Stomach smooth muscle (tissue), 2 donors: ENCODE measurements around the gene WNT3A.

ENCODE experiments used
- H3K27ac ChIP-seq: one replicate; pipeline ENCODE4 v1.7.0; 2013; ENCODE audit warnings: mild to moderate bottlenecking, low read length, inconsistent platforms
- H3K27me3 ChIP-seq, 2 donors: one replicate each; pipeline ENCODE4 v1.7.0; 2013; ENCODE audit warnings: low read length in 2 of 2; ENCODE audit not compliant: insufficient read depth in 2 of 2, control insufficient read depth in 1 of 2
- H3K36me3 ChIP-seq, 2 donors: one replicate each; pipeline ENCODE4 v1.7.0; 2013; ENCODE audit warnings: low read length in 2 of 2; ENCODE audit not compliant: control insufficient read depth in 2 of 2, insufficient read depth in 2 of 2
- H3K4me1 ChIP-seq: one replicate; pipeline ENCODE4 v1.7.0; 2013; ENCODE audit warnings: low read length; ENCODE audit not compliant: control insufficient read depth, insufficient read depth
- H3K4me3 ChIP-seq, 2 donors: one replicate each; pipeline ENCODE4 v1.7.0; 2013; ENCODE audit warnings: low read length in 2 of 2
- H3K9ac ChIP-seq, 2 donors: one replicate each; pipeline ENCODE4 v1.7.0; 2013; ENCODE audit warnings: low read length in 2 of 2, mild to moderate bottlenecking in 1 of 2
- H3K9me3 ChIP-seq, 2 donors: one replicate each; pipeline ENCODE4 v1.7.0; 2013; ENCODE audit warnings: low read length in 2 of 2; ENCODE audit not compliant: control insufficient read depth in 2 of 2
- donor health status: healthy.
- donor health status: Pancreatic carcinoma.

Gene WNT3A

GRCh38 chr1:228084325-228084724 lies 77.5 kb downstream of the WNT3A start:
- no peaks in the 10 kb centered on the region for H3K9me3 ChIP-seq
- peaks cover 69% of the 10 kb centered on the region for H3K4me1 ChIP-seq
- peak overlapping the region; percentile 95 to 98 for H3K9ac ChIP-seq
- peak overlapping the region; percentile 85 to 98 for H3K4me3 ChIP-seq
- peaks cover 0 to 3% of the 10 kb centered on the region in 2 donors for H3K36me3 ChIP-seq
- no peaks in the 10 kb centered on the region for H3K27me3 ChIP-seq
- peak overlapping the region; percentile 87 for H3K27ac ChIP-seq

GRCh38 chr1:228084797-228085196 lies 78.0 kb downstream of the WNT3A start:
- H3K9me3 ChIP-seq = no peaks in the 10 kb centered on the region
- peaks cover 0 to 3% of the 10 kb centered on the region in 2 donors for H3K36me3 ChIP-seq
- H3K9ac ChIP-seq = peak overlapping the region; percentile 4 to 95
- no peaks in the 10 kb centered on the region for H3K27me3 ChIP-seq
- peak overlapping the region; percentile 85 to 98 for H3K4me3 ChIP-seq
- no peak overlapping the region for H3K27ac ChIP-seq
- H3K4me1 ChIP-seq = peaks cover 74% of the 10 kb centered on the region

GRCh38 chr1:228085287-228085951 lies 78.6 kb downstream of the WNT3A start:
- Histone ChIP-seq H3K4me3 (peak overlapping the region; percentile 33 to 98), H3K4me1 (peaks cover 80% of the 10 kb centered on the region)

GRCh38 chr1:228087771-228088251 lies 81.0 kb downstream of the WNT3A start:
- H3K9me3 ChIP-seq = no peaks in the 10 kb centered on the region
- peak overlapping the region in 1 of 2 donors; percentile 49 for H3K4me3 ChIP-seq
- no peak overlapping the region for H3K9ac ChIP-seq
- peaks cover 88% of the 10 kb centered on the region for H3K4me1 ChIP-seq
- no peaks in the 10 kb centered on the region for H3K27me3 ChIP-seq
- peaks cover 0 to 6% of the 10 kb centered on the region in 2 donors for H3K36me3 ChIP-seq
- no peak overlapping the region for H3K27ac ChIP-seq

More at GRCh38 chr1:228085287-228085951, 78.6 kb downstream of the WNT3A start:
- Histone ChIP-seq H3K36me3 (peaks cover 0 to 3% of the 10 kb centered on the region in 2 donors), H3K9me3 (no peaks in the 10 kb centered on the region), H3K27me3 (no peaks in the 10 kb centered on the region), H3K9ac (peak overlapping the region; percentile 4 to 95), H3K27ac (no peak overlapping the region)

GRCh38 chr1:228088586-228089498 lies 82.0 kb downstream of the WNT3A start:
- Histone ChIP-seq H3K4me1 (peaks cover 84% of the 10 kb centered on the region), H3K9me3 (no peaks in the 10 kb centered on the region), H3K27ac (no peak overlapping the region), H3K4me3 (peak overlapping the region in 1 of 2 donors; percentile 15), H3K9ac (no peak overlapping the region), H3K27me3 (no peaks in the 10 kb centered on the region), H3K36me3 (peaks cover 0 to 7% of the 10 kb centered on the region in 2 donors)

- Histone ChIP-seq H3K4me1 (peaks cover 75% of the 10 kb centered on the region), H3K4me3 (peak overlapping the region in 1 of 2 donors; percentile 22), H3K9ac (no peak overlapping the region)
These were observed 83.0 kb downstream of the WNT3A start for GRCh38 chr1:228089519-228090380.

GRCh38 chr1:228090613-228091081 lies 83.8 kb downstream of the WNT3A start:
- H3K27me3 ChIP-seq = no peaks in the 10 kb centered on the region
- H3K36me3 ChIP-seq = peaks cover 0 to 9% of the 10 kb centered on the region in 2 donors
- H3K9me3 ChIP-seq = peaks cover 0 to 11% of the 10 kb centered on the region in 2 donors
- no peak overlapping the region for H3K9ac ChIP-seq
- no peak overlapping the region for H3K27ac ChIP-seq
- H3K4me1 ChIP-seq = peaks cover 66% of the 10 kb centered on the region
- peak overlapping the region in 1 of 2 donors; percentile 1 for H3K4me3 ChIP-seq

More at GRCh38 chr1:228089519-228090380, 83.0 kb downstream of the WNT3A start:
- peaks cover 0 to 9% of the 10 kb centered on the region in 2 donors for H3K36me3 ChIP-seq
- H3K9me3 ChIP-seq = peaks cover 0 to 7% of the 10 kb centered on the region in 2 donors
- no peak overlapping the region for H3K27ac ChIP-seq
- no peaks in the 10 kb centered on the region for H3K27me3 ChIP-seq

GRCh38 chr1:228091084-228091483 lies 84.3 kb downstream of the WNT3A start:
- Histone ChIP-seq H3K9ac (peak overlapping the region in 1 of 2 donors; percentile 47), H3K4me3 (no peak overlapping the region), H3K36me3 (peaks cover 0 to 11% of the 10 kb centered on the region in 2 donors), H3K4me1 (peaks cover 62% of the 10 kb centered on the region), H3K9me3 (peaks cover 0 to 11% of the 10 kb centered on the region in 2 donors), H3K27ac (no peak overlapping the region), H3K27me3 (no peaks in the 10 kb centered on the region)

- Histone ChIP-seq H3K4me1 (peaks cover 55% of the 10 kb centered on the region), H3K9me3 (peaks cover 0 to 11% of the 10 kb centered on the region in 2 donors), H3K27ac (no peak overlapping the region), H3K4me3 (no peak overlapping the region), H3K27me3 (no peaks in the 10 kb centered on the region), H3K9ac (no peak overlapping the region), H3K36me3 (peaks cover 0 to 20% of the 10 kb centered on the region in 2 donors)
These were observed 85.7 kb downstream of the WNT3A start for GRCh38 chr1:228092342-228093049.
